Measurements from ENCODE around the gene OSBPL10.

The OSBPL10 gene

DNA sequence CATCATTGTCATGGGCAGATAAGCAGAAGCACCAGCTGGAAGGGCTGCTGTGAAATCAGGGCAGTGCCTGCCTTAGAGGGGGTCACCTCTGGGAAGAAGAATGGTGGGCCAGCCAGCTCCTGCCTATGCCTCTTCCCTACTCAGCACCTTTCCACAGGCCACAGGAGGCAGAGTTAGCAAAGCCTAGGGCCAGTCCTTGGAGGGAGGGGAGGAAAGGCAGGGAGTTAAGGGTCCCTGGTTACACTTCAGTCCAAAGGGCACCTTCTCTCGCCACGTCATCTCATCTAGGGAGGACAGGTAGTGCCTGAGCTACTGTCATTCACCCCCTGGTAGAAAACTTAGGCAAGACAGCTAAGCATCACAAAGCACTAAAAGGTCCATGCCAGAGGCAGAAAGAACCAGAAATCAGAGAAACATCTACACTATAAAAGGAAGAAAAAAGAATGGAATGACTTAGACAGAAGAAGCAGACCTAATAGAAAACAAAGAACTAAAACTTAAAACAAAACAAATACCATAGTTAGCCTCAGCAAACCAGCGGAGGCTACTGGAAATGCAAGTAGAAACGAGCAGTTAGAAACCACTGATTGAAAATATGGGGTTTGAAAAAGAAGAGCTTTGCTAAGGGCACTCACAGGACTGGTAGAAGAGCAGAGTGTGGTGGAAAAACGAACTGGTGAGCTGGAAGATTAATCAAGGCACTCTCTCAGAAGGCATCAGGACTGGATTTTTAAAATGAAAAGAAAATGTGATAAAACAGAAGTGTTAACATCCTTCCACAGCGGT, 84.2 kb downstream of the OSBPL10 start:
- TF ChIP-seq EZH2 (IDR thresholded peaks at IDR 0.05; ENCODE audit: borderline replicate concordance, low read length) = no peak
- TF ChIP-seq, protein P1, sequence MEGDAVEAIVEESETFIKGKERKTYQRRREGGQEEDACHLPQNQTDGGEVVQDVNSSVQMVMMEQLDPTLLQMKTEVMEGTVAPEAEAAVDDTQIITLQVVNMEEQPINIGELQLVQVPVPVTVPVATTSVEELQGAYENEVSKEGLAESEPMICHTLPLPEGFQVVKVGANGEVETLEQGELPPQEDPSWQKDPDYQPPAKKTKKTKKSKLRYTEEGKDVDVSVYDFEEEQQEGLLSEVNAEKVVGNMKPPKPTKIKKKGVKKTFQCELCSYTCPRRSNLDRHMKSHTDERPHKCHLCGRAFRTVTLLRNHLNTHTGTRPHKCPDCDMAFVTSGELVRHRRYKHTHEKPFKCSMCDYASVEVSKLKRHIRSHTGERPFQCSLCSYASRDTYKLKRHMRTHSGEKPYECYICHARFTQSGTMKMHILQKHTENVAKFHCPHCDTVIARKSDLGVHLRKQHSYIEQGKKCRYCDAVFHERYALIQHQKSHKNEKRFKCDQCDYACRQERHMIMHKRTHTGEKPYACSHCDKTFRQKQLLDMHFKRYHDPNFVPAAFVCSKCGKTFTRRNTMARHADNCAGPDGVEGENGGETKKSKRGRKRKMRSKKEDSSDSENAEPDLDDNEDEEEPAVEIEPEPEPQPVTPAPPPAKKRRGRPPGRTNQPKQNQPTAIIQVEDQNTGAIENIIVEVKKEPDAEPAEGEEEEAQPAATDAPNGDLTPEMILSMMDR (IDR thresholded peaks at IDR 0.05; ENCODE audit: low read length) = peak; percentile 23; the same call in 1 of the 2 replicates
- H2AFZ ChIP-seq (ENCODE audit: low read length) = no peak overlapping the region

DNA sequence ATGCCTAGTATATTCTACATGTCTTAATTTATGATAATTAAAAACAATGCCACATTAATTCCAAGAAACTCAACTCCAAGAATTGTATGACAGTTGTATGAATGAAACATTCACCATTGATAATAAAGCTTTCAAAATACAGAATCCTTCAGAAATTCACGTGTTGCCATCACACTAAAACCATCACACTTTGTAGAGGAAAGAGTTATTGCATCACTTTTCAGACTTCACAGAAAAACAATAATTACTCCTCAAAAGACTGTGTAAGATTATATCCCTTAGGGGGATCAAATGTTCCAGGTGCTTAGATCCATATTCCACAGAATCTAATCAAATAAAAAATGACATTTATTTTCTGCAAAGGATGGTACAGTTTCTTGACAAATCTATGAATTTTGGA, 85.0 kb downstream of the OSBPL10 start:
- Histone ChIP-seq H3K4me2 (ENCODE audit: low read length) (peak overlapping the region; percentile 47; the same call in 1 of the 2 replicates), H4K20me1 (ENCODE audit: insufficient read depth, low read length) (no peaks in the 10 kb centered on the region), H3K4me3 (ENCODE audit: low read depth, low read length, poor library complexity, severe bottlenecking) (no peak overlapping the region), H3K9me3 (ENCODE audit: low read length) (no peaks in the 10 kb centered on the region), H3K36me3 (ENCODE audit: insufficient read depth, low read length) (no peaks in the 10 kb centered on the region), H3K9ac (ENCODE audit: low read length) (peak overlapping the region; percentile 48; the same call in 1 of the 2 replicates), H3K27ac (ENCODE audit: low read depth, low read length, poor library complexity, severe bottlenecking) (peak overlapping the region; percentile 91), H3K9me2 (ENCODE audit: low read depth, low read length) (no peaks in the 10 kb centered on the region), H2AFZ (ENCODE audit: low read length) (no peak overlapping the region), H3K4me1 (ENCODE audit: insufficient read depth, low read length, severe bottlenecking) (peaks cover 94% of the 10 kb centered on the region), H3F3A (ENCODE audit: insufficient read depth, low read length) (0 out of 2 replicates have a peak, but pooled peaks cover 6% of the 10 kb centered on the region), H3K79me2 (ENCODE audit: insufficient read depth, low read length) (peaks cover 58% of the 10 kb centered on the region), H3K27me3 (ENCODE audit: insufficient read depth, low read length) (no peaks in the 10 kb centered on the region)
- no peak for TF ChIP-seq EZH2 (IDR thresholded peaks at IDR 0.05; ENCODE audit: borderline replicate concordance, low read length)
- TF ChIP-seq, protein P1 (IDR thresholded peaks at IDR 0.05; ENCODE audit: low read length) = no peak

More for the DNA sequence above, 84.2 kb downstream of the OSBPL10 start:
- Histone ChIP-seq H3K4me2 (ENCODE audit: low read length) (peak overlapping the region; percentile 47), H3K4me1 (ENCODE audit: insufficient read depth, low read length, severe bottlenecking) (peaks cover 94% of the 10 kb centered on the region), H3K79me2 (ENCODE audit: insufficient read depth, low read length) (peaks cover 64% of the 10 kb centered on the region), H3K4me3 (ENCODE audit: low read depth, low read length, poor library complexity, severe bottlenecking) (peak overlapping the region; percentile 28), H3K27me3 (ENCODE audit: insufficient read depth, low read length) (no peaks in the 10 kb centered on the region), H4K20me1 (ENCODE audit: insufficient read depth, low read length) (no peaks in the 10 kb centered on the region), H3F3A (ENCODE audit: insufficient read depth, low read length) (0 out of 2 replicates have a peak, but pooled peaks cover 6% of the 10 kb centered on the region), H3K27ac (ENCODE audit: low read depth, low read length, poor library complexity, severe bottlenecking) (peak overlapping the region; percentile 91), H3K9me3 (ENCODE audit: low read length) (no peaks in the 10 kb centered on the region), H3K9ac (ENCODE audit: low read length) (peak overlapping the region; percentile 48), H3K9me2 (ENCODE audit: low read depth, low read length) (no peaks in the 10 kb centered on the region), H3K36me3 (ENCODE audit: insufficient read depth, low read length) (no peaks in the 10 kb centered on the region)

DNA sequence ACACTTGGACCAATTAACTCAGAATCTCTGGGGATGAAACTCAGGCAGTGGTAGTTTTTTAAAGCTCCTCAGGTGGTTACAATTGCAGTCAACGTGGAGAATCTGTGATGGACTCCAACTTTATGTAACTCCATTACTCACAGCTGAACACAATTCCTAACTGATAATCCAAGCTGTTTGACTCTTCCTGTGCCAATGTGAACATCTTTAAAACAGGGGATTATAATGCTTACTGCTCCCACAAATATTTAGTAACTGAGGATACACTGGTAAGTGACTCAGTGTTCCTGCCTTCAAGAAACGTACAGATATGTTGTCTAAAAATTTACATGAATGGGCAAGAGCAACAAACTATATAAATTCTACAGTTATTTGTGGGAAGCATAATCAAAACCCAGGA, 85.6 kb downstream of the OSBPL10 start:
- Histone ChIP-seq H4K20me1 (ENCODE audit: insufficient read depth, low read length) (no peaks in the 10 kb centered on the region), H3K9me2 (ENCODE audit: low read depth, low read length) (no peaks in the 10 kb centered on the region), H3K4me1 (ENCODE audit: insufficient read depth, low read length, severe bottlenecking) (peaks cover 94% of the 10 kb centered on the region), H3K79me2 (ENCODE audit: insufficient read depth, low read length) (peaks cover 53% of the 10 kb centered on the region), H3K4me3 (ENCODE audit: low read depth, low read length, poor library complexity, severe bottlenecking) (no peak overlapping the region), H3K9me3 (ENCODE audit: low read length) (no peaks in the 10 kb centered on the region), H3K9ac (ENCODE audit: low read length) (no peak overlapping the region), H3K27ac (ENCODE audit: low read depth, low read length, poor library complexity, severe bottlenecking) (peak overlapping the region; percentile 91), H3K4me2 (ENCODE audit: low read length) (no peak overlapping the region; the same call in 1 of the 2 replicates), H3K27me3 (ENCODE audit: insufficient read depth, low read length) (no peaks in the 10 kb centered on the region), H2AFZ (ENCODE audit: low read length) (no peak overlapping the region), H3F3A (ENCODE audit: insufficient read depth, low read length) (0 out of 2 replicates have a peak, but pooled peaks cover 2% of the 10 kb centered on the region), H3K36me3 (ENCODE audit: insufficient read depth, low read length) (no peaks in the 10 kb centered on the region)
- TF ChIP-seq, protein P1 (IDR thresholded peaks at IDR 0.05; ENCODE audit: low read length) = no peak
- no peak for TF ChIP-seq EZH2 (IDR thresholded peaks at IDR 0.05; ENCODE audit: borderline replicate concordance, low read length)

Measured in OCI-LY1 (cell line).